ENCODE data around the gene STK11.

The STK11 gene

GRCh38 chr19:1210227-1210538 is 4.6 kb downstream of the STK11 start:
- peak overlapping the region; percentile 85 for H3K27ac ChIP-seq
- no peak for TF ChIP-seq CTCF (conservative IDR thresholded peaks at IDR 0.05)

- TF ChIP-seq CTCF (conservative IDR thresholded peaks at IDR 0.05), result no peak
- H3K27ac ChIP-seq, result peak overlapping the region; percentile 85
Measured at GRCh38 chr19:1211494-1212234, 6.1 kb downstream of the STK11 start.

- no peak for TF ChIP-seq CTCF (conservative IDR thresholded peaks at IDR 0.05)
- peak overlapping the region; percentile 85 for H3K27ac ChIP-seq
Measured at GRCh38 chr19:1213391-1214286, 8.1 kb downstream of the STK11 start.

- H3K27ac ChIP-seq, result peak overlapping the region; percentile 85
- TF ChIP-seq CTCF (conservative IDR thresholded peaks at IDR 0.05), result no peak
Measured at GRCh38 chr19:1214299-1214861, 8.8 kb downstream of the STK11 start.

GRCh38 chr19:1214862-1215731 is 9.5 kb downstream of the STK11 start:
- H3K27ac ChIP-seq, result peak overlapping the region; percentile 85

GRCh38 chr19:1216756-1217155 is 11.2 kb downstream of the STK11 start:
- peak overlapping the region; percentile 20; the same call in 1 of the 2 replicates for H3K27ac ChIP-seq
- no peak for TF ChIP-seq CTCF (conservative IDR thresholded peaks at IDR 0.05)

More at GRCh38 chr19:1214862-1215731, 9.5 kb downstream of the STK11 start:
- no peak for TF ChIP-seq CTCF (conservative IDR thresholded peaks at IDR 0.05)

Data from VCaP (cell line).